HG02610 (cell line): ENCODE measurements around the gene ASAP3.

Source experiments
- ATAC-seq: cut with Tn5 transposase; IDR thresholded peaks from one replicate; pipeline ENCODE4 v1.9.1; 2021; ENCODE audit warnings: mild to moderate bottlenecking, moderate library complexity; ENCODE audit not compliant: unreplicated experiment

ASAP3 gene

GRCh38 chr1:23483321-23484252 lies at the start of gene ASAP3:
ASAP3 (minus strand) TSS chr1:23484179; CDS start chr1:23484133, 46 bp downstream.
- ATAC-seq, result peak; percentile 10

GRCh38 chr1:23533246-23534023 lies 49.5 kb upstream of the ASAP3 start:
- ATAC-seq, result no peak

- no peak for ATAC-seq
These were observed 47.6 kb upstream of the ASAP3 start for GRCh38 chr1:23531562-23532094.

DNA sequence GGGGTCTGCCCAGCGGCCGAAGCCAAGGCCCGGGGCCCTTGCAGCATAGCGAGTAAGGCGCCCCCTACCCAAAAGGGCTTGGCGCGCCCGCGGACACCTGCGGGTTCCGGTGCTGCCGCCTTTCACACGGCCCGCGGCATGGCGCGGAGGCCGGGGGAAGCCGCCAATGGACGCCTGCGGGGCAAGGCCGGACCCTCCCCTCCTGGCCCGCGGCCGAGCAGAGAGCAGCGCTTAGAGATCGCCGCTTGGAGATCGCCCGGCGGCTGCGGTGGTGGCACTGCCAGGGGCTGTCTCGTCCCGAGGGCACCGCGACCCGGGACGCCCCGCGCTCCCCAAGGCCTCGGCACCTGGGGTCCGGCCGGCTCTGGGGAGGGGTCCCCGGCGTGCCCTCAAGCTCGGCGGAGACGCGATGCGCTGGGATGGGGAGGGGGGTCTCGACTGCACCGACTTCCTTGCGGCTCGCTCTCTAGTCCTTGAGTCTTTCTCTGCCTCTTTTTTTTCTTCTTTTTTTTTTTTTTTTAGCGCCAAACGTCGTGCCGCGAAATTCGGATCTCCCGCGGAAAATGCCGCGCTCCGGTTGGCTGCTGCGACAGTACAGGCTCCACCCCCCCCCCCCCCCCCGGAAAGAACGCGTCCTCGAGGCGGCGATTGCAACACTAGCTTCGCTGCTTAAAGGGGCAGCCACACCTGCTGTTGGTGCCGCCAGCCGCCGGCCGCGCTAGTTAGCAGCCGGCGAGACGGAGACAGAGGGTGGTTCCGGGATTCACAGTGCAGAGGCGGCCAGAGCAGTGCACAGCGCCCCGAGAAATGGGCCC lies 47.0 kb upstream of the ASAP3 start, which contains the start of gene E2F2:
Gene E2F2, minus strand, starts transcription at position 487 of the 815 bp plus-strand sequence. Its CDS starts 440 bp downstream, at position 47.
- ATAC-seq, result no peak

DNA sequence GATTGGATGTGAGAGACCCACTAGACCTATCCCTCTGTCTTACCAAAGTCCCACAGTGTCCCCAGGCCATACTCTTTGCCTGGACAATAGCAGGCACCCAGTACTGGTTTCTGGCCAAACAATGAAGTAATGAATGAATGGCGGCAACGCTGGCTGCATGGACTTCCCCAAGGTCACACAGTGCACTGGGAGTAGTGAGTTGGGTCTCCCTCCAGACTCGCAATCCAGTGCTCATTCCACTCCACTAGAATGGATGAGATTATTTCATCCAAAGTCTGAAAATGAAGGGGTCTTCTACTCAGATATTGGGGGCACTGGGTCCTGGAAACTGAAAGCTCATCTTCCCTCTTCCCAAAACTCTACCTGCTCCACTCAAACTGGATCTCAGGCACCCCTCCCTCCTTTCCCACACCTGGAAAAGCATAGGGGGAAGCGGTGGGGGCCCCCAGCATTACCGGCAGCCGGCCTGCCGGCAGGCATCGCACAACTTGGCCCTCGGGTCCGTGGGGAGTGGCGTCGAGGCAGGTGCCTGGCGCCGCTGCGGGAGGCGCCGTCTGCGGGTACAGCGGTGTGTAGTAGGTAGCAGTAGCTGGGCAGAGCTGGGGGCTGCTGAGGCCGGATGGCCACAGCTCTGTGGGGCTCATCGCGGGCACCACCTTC lies 46.2 kb upstream of the ASAP3 start:
- ATAC-seq, result no peak

- no peak for ATAC-seq
These were observed 45.4 kb upstream of the ASAP3 start for GRCh38 chr1:23529146-23530086.

DNA sequence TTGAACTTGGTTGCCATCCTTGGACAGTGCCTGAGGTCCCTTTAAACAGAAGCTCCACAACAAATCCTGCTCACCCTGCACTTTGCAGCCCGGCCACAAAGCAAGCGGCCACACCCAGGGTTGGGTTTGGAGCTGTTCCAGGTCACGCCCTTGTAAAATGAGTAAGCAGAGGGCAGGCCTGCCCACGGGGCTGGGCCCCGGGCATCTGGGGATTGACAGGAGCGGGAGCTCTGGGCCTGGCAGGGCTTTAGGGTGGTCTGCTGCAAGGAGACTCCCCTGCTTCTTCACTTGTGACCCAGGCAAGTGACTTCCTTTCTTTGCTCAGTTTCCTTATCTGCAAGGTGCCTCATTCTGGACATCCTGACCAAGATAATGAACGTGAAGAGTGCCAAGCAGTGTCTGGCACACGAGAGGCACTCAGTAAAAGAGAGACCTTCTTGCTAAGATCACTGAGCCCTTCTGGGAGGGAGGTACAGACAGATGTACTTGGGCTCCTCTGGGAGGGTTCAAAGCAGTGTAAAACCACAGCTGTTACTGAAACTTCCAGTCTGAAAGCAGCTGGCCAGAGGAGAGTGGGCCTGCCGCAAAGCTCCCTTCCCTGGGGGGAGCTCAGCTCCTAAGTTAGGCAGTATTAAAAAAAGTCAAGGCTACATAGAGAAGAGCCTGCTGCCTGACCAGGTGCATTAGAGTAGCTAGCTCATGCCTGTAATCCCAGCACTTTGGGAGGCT lies 44.4 kb upstream of the ASAP3 start:
- ATAC-seq, result peak; percentile 54

- no peak for ATAC-seq
These were observed 43.9 kb upstream of the ASAP3 start for GRCh38 chr1:23527900-23528249.

DNA sequence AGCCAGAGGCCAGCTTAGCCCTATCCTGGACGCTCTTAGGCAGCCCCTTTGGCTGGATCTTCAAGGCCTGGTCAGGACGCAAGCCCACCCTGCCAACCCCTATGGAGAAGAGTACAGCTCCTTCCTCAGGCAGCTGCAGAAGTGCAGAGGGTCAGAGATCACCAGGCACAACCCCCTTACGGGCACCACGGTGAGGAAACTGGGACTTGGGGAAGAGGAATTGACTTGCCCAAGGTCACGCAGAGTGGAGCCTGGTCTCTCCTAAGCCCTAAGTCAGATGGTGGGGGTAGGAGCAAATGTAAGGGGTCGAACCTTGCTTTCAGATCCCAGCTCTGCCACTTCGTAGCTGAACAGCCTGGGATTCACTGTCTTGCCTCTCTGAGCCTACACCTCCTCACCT lies 43.4 kb upstream of the ASAP3 start:
- ATAC-seq, result no peak

GRCh38 chr1:23526329-23527041 lies 42.5 kb upstream of the ASAP3 start:
- ATAC-seq, result no peak

GRCh38 chr1:23525558-23526250 lies 41.7 kb upstream of the ASAP3 start:
- ATAC-seq, result peak; percentile 35

DNA sequence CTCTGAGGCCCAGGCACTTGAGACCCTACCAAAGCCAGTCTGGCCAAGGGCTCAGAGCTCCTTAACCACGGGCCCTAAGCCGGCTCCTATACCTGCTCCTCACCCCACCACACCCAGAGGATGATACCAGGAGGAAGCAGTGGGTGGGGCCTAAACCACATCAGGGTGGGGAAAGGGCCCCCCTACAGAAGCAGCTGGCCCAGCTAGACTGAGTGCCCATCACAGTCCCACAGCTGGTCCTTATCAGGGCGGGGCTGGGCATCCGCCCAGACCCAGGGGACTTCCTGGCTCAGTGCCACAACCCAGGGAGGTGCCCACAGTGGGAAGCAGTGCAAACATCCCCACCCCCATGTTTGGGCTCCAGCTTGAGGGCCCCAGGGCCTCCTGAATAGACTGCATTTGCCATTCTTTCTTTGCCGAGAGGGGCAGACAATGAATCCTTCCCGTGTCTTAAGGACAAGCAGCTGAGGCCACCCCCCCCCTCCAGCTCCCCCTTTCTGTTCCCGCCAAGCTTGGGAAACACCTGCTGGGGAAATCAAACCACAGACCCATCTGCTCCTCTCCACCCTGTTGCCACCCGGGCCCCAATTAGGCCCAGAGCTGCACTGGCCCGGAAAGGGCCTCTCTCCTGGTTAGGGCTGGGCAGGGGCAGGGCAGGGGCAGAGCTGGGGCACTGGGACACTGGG lies 40.9 kb upstream of the ASAP3 start:
- ATAC-seq, result no peak

DNA sequence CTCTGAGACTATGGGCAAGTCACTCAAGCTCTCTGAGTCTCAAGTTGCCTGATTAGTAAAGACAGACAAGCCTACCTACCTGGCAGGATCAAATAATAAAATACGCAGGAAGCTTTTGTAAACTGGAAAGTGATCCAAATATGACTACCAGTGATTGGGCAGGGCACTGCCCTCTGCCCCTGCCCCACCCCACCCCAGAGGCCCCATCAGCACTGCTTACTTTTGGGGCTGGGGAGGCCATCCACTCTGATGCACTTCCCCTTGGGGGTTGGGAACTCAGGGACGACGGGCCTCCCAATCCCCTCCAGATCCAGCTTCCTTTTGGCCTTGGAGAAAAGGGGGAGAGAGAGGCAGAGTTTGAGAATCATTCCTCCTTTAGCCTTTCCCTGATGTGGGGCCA lies 40.2 kb upstream of the ASAP3 start:
- ATAC-seq, result no peak

DNA sequence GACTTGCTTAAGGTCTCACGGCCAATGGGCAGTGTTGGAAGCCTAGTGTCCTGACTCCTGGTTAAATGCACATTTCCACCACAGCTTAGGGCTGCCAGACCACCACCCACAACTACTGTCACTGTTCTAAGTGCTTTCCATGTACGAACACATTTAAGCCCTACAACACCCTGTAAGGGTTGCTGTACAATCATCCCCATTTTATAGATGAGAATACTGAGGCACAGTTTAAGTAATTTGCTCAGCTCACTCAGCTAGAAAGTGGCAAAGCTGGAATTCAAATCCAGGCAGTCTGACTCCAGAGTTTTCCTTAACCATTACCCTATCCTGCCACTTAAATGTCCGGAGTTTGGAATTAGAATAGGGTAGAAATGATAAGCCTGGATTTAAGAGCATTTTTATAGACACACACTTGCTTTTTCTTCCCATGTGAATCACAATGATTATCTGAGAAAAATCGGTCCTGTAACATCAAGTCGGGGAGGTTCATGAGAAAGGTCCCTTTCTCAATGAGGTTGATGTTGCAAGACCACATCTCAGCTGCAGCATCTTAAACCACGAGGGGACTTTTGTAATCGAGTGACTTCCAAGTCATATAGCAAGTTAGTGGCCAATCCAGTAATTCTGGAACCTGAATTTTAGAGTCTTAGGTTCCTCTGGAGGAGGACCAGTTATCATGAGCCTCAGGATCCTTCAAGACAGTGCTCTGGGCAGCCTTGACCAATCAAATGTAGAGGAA lies 38.4 kb upstream of the ASAP3 start:
- ATAC-seq, result no peak

- no peak for ATAC-seq
These were observed 37.6 kb upstream of the ASAP3 start for GRCh38 chr1:23521588-23521987.

DNA sequence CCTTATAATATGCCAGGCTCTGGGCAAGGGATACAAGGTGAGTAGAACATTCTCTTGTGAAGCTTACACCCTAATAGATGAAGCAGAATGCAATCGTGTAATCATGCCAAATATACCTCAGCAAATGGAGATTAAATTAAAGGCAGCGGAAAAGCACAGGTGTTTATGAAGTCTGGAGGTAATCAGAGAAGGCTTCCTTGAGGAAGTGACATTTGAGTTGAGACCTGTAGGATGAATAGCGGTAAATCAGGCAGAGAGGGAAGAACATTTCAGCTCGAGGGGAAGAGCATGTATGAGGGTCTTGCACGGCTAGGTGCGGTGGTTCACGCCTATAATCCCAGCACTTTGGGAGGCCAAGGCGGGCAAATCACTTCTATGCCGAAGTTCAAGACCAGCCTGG lies 33.6 kb upstream of the ASAP3 start:
- ATAC-seq, result no peak
